CD14-positive monocyte (primary cell): ENCODE data around the gene PNMA6A. TPM values are rescaled to one million over a fixed set of nuclear protein-coding genes. Genes with fewer than 3 reads are reported as not detected.

ENCODE experiments used
- DNase-seq, 3 donors: peaks; one replicate each; pipeline ENCODE4 v3.0.0-alpha.2; 2011 to 2022
- H2AFZ ChIP-seq: 2 replicates; pipeline ENCODE4 v1.6.0; 2012; ENCODE audit warnings: mild to moderate bottlenecking, low read depth, low read length, inconsistent platforms; ENCODE audit not compliant: insufficient read depth, poor library complexity, severe bottlenecking
- H3K27ac ChIP-seq, 2 donors: 1 replicate in 1 of 2; 2 replicates in 1 of 2; pipeline ENCODE4 v1.5.1; 2012 to 2013; ENCODE audit warnings: low read length in 2 of 2, control low read depth in 1 of 2, inconsistent platforms in 1 of 2, low read depth in 1 of 2, mild to moderate bottlenecking in 1 of 2
- H3K27me3 ChIP-seq, 2 donors: one replicate each; pipeline versions ENCODE4 v1.6.0 to v1.6.1; 2011 to 2013; ENCODE audit warnings: low read length in 2 of 2; ENCODE audit not compliant: control insufficient read depth in 2 of 2, insufficient read depth in 2 of 2
- H3K36me3 ChIP-seq, 2 donors: replicated peaks in 1 of 2; 1 replicate in 1 of 2; 2 replicates in 1 of 2; pipeline versions ENCODE4 v1.5.1 to v1.6.1; 2012 to 2013; ENCODE audit warnings: low read length in 2 of 2, control low read depth in 1 of 2, inconsistent platforms in 1 of 2, mild to moderate bottlenecking in 1 of 2; ENCODE audit not compliant: insufficient read depth in 2 of 2, control insufficient read depth in 1 of 2
- H3K4me1 ChIP-seq, 2 donors: 1 replicate in 1 of 2; 2 replicates in 1 of 2; pipeline versions ENCODE4 v1.5.1 to v1.6.1; 2012 to 2013; ENCODE audit warnings: low read length in 2 of 2, control low read depth in 1 of 2, inconsistent platforms in 1 of 2, mild to moderate bottlenecking in 1 of 2, moderate library complexity in 1 of 2; ENCODE audit not compliant: insufficient read depth in 2 of 2, control insufficient read depth in 1 of 2
- H3K4me2 ChIP-seq: replicated peaks from 2 replicates; pipeline ENCODE3; 2012; ENCODE audit warnings: low read length, moderate library complexity, mild to moderate bottlenecking; ENCODE audit not compliant: poor library complexity, severe bottlenecking; ENCODE audit errors: extremely low read depth
- H3K4me3 ChIP-seq, 3 experiments: fragments of 200-600 bp in 1 of 3; sonication (generic) in 1 of 3; replicated peaks in 1 of 3; 1 replicate in 2 of 3; 2 replicates in 1 of 3; pipeline ENCODE4 v1.5.1; 2011 to 2013; ENCODE audit warnings: low read length in 3 of 3, mild to moderate bottlenecking in 3 of 3, control low read depth in 2 of 3, low read depth in 2 of 3, inconsistent platforms in 1 of 3, moderate library complexity in 1 of 3
- H3K79me2 ChIP-seq: 2 replicates; pipeline ENCODE4 v1.6.0; 2012; ENCODE audit warnings: mild to moderate bottlenecking, control low read depth, inconsistent platforms, low read length, moderate library complexity; ENCODE audit not compliant: insufficient read depth
- H3K9ac ChIP-seq: 2 replicates; pipeline ENCODE4 v1.6.0; 2017; ENCODE audit warnings: low read length, mild to moderate bottlenecking; ENCODE audit not compliant: insufficient read depth, poor library complexity, severe bottlenecking
- H3K9me3 ChIP-seq, 2 donors: replicated peaks in 1 of 2; 1 replicate in 1 of 2; 2 replicates in 1 of 2; pipeline versions ENCODE4 v1.5.1 to v1.6.1; 2012 to 2013; ENCODE audit warnings: low read length in 2 of 2, control low read depth in 1 of 2; ENCODE audit not compliant: control insufficient read depth in 1 of 2, insufficient read depth in 1 of 2
- H4K20me1 ChIP-seq: 2 replicates; pipeline ENCODE4 v1.6.0; 2012; ENCODE audit warnings: mild to moderate bottlenecking, low read length, control low read depth, moderate library complexity; ENCODE audit not compliant: insufficient read depth
- H3K27ac Mint-ChIP-seq, 7 donors: one replicate each; pipeline ENCODE4 v1.8.0; 2020; ENCODE audit warnings: mild to moderate bottlenecking in 7 of 7, mixed read lengths in 7 of 7, moderate library complexity in 6 of 7, inconsistent platforms in 2 of 7
- H3K27me3 Mint-ChIP-seq, 3 donors: one replicate each; pipeline ENCODE4 v1.8.0; 2021 to 2022; ENCODE audit warnings: low read depth in 3 of 3, mild to moderate bottlenecking in 3 of 3, mixed read lengths in 3 of 3, moderate library complexity in 3 of 3, inconsistent platforms in 1 of 3
- H3K36me3 Mint-ChIP-seq, 2 donors: one replicate each; pipeline ENCODE4 v1.8.0; 2020; ENCODE audit warnings: mixed read lengths in 2 of 2, inconsistent platforms in 1 of 2, mild to moderate bottlenecking in 1 of 2
- H3K4me1 Mint-ChIP-seq: one replicate; pipeline ENCODE4 v1.8.0; 2020; ENCODE audit warnings: mild to moderate bottlenecking, mixed read lengths
- H3K4me3 Mint-ChIP-seq, 2 donors: one replicate each; pipeline ENCODE4 v1.8.0; 2020; ENCODE audit warnings: mild to moderate bottlenecking in 2 of 2, mixed read lengths in 2 of 2, moderate library complexity in 1 of 2
- H3K9me3 Mint-ChIP-seq, 7 donors: one replicate each; pipeline ENCODE4 v1.8.0; 2020 to 2022; ENCODE audit warnings: mixed read lengths in 7 of 7, mild to moderate bottlenecking in 6 of 7, moderate library complexity in 6 of 7, inconsistent platforms in 2 of 7
- WGBS: methylation state at CpG from one replicate; pipeline ENCODE4 v1.1.5; 2013; ENCODE audit warnings: missing lambda C conversion rate; ENCODE audit not compliant: insufficient coverage; 5-methylcytosine and 5-hydroxymethylcytosine counted together
- intact Hi-C, 2 donors: fragments of 100-400 bp; cut with micrococcal nuclease; formaldehyde crosslinking; loops; one replicate each; pipeline versions ENCODE4 v1.15.0 to v1.15.1; 2023
- polyA plus RNA-seq, 3 donors: library from polyadenylated mRNA; depleted of rRNA in 1 of 3; unstranded in 2 of 3; stranded (reverse) in 1 of 3; fragments of 300-500 nt in 2 of 3; fragments of >200 nt in 1 of 3; fragmentation: Illumina TruSeq in 2 of 3; gene quantifications; 1 replicate in 2 of 3; 2 replicates in 1 of 3; pipeline ENCODE4 v1.2.3, GENCODE V29; 2012 to 2021
- TF ChIP-seq, protein P1 (sequence below): fragments of 200-600 bp; IDR thresholded peaks from one replicate; pipeline ENCODE4 v1.8.0; 2022; ENCODE audit warnings: antibody characterized with exemption, mild to moderate bottlenecking

Gene PNMA6A
- polyA plus RNA-seq, 3 donors = 0.04 to 0.12 TPM; not detected in 1

DNA sequence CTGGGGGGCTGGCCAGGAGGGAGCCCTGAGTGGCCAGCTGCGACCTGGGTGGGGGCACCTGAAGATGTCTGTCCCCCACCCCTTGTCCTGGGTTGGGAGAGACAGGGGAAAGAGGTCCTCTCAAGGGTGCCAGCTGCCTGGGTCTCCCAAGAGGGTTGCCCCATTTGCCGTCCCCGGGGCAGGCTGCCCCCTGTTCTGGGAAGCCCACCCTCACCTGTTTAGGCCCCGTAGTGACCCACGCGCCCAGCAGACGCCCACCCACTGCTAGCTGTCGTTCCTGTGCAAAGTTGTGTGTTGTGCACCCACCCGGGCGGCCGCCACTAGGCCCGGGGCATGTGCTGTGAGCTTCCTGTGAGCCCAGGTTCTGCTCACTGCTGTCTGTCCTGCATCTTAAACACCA lies 41.5 kb upstream of the PNMA6A start:
- Histone ChIP-seq H4K20me1 (no peaks in the 10 kb centered on the region), H3K4me2 (no peak overlapping the region), H3K79me2 (no peaks in the 10 kb centered on the region), H3K36me3 (no peaks in the 10 kb centered on the region), H3K27ac (no peak overlapping the region), H3K4me1 (peaks cover 7 to 8% of the 10 kb centered on the region in 2 donors), H3K4me3 (no peak overlapping the region), H3K9ac (no peak overlapping the region), H2AFZ (no peak overlapping the region), H3K27me3 (no peaks in the 10 kb centered on the region), H3K9me3 (no peaks in the 10 kb centered on the region)
- TF ChIP-seq, protein P1, sequence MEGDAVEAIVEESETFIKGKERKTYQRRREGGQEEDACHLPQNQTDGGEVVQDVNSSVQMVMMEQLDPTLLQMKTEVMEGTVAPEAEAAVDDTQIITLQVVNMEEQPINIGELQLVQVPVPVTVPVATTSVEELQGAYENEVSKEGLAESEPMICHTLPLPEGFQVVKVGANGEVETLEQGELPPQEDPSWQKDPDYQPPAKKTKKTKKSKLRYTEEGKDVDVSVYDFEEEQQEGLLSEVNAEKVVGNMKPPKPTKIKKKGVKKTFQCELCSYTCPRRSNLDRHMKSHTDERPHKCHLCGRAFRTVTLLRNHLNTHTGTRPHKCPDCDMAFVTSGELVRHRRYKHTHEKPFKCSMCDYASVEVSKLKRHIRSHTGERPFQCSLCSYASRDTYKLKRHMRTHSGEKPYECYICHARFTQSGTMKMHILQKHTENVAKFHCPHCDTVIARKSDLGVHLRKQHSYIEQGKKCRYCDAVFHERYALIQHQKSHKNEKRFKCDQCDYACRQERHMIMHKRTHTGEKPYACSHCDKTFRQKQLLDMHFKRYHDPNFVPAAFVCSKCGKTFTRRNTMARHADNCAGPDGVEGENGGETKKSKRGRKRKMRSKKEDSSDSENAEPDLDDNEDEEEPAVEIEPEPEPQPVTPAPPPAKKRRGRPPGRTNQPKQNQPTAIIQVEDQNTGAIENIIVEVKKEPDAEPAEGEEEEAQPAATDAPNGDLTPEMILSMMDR = no peak
- no peak for DNase-seq
- 100% methylated on average over 2 of the region's 12 CpGs for WGBS
- no peak overlapping the region for H3K4me3 Mint-ChIP-seq
- intact Hi-C loops = loop anchor here (10.0 kb wide), 3 partner anchors 76 to 634 kb away; no protein-coding TSS in a partner anchor
- H3K27ac Mint-ChIP-seq = peak overlapping the region in 1 of 7 donors; percentile 36
- H3K27me3 Mint-ChIP-seq = peaks cover 0 to 4% (median 0%) of the 10 kb centered on the region in 3 donors
- peaks cover 5% of the 10 kb centered on the region for H3K4me1 Mint-ChIP-seq
- H3K9me3 Mint-ChIP-seq = peaks cover 0 to 13% (median 2%) of the 10 kb centered on the region in 7 donors
- H3K36me3 Mint-ChIP-seq = no peaks in the 10 kb centered on the region

DNA sequence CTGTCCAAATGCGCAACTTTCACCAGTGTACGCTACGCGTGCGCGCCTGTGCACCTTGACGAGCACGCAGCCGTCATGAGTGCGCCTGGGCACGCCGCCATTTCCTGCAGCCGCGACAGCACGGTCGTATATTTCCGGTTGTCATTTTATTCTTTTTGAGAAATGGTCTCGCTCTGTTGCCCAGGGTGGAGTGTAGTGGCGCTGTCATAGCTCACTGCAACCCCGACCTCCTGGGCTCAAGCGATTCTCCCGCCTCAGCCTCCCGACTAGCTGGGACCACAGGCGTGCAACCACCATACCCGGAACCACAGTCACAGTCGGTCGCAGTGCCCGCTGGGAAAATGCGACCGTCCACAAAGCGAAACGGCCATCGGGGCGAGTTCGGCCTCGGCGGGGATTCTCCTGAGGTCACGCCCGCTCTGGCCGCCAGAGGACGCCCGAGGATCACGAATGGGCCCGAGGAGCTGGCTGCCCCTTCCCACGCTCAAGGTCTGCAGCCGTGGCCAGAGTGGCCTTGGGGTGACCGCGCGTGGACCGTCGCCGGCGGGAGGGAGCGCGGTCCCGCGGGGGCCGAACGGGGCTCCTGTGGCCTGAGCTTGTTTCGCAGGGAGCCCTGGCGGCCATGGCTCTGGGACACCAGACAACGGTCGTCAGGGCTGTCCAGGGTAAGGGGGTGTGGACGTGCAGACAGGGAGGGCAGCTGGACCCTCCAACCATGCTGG lies 39.7 kb upstream of the PNMA6A start:
- peaks cover 0 to 13% (median 2%) of the 10 kb centered on the region in 7 donors for H3K9me3 Mint-ChIP-seq
- H4K20me1 ChIP-seq = no peaks in the 10 kb centered on the region

More for the DNA sequence above, 39.7 kb upstream of the PNMA6A start:
- H3K36me3 ChIP-seq = no peaks in the 10 kb centered on the region
- H3K27ac ChIP-seq = peak overlapping the region; percentile 50 to 84
- peaks cover 7 to 8% of the 10 kb centered on the region in 2 donors for H3K4me1 ChIP-seq
- Mint-ChIP-seq H3K27ac (peak overlapping the region; percentile 87 to 97 (median 95)), H3K4me1 (peaks cover 5% of the 10 kb centered on the region), H3K4me3 (peak overlapping the region; percentile 81 to 88), H3K27me3 (peaks cover 0 to 3% (median 0%) of the 10 kb centered on the region in 3 donors), H3K36me3 (no peaks in the 10 kb centered on the region)
- peak overlapping the region; percentile 24 to 67 (median 48) for H3K4me3 ChIP-seq
- no peaks in the 10 kb centered on the region for H3K27me3 ChIP-seq
- TF ChIP-seq, protein P1 = peak; percentile 82
- 8% methylated on average over 36 of the region's 64 CpGs for WGBS
- peak; percentile 68 to 71 (median 68) for DNase-seq
- peak overlapping the region; percentile 73 for H2AFZ ChIP-seq
- H3K9ac ChIP-seq = peak overlapping the region; percentile 50
- H3K4me2 ChIP-seq = peak overlapping the region; percentile 62
- intact Hi-C loops = loop anchor here (2.0 to 10.0 kb wide), 4 partner anchors 78 to 632 kb away; no protein-coding TSS in a partner anchor
- no peaks in the 10 kb centered on the region for H3K79me2 ChIP-seq
- H3K9me3 ChIP-seq = no peaks in the 10 kb centered on the region
